GM10248 (cell line): ENCODE data around the gene FNDC1.

Experiments
- CTCF ChIA-PET: fragments of 300-600 bp; sonication (Branson Sonifier 250); formaldehyde crosslinking; extraction: SDS; loops from one replicate; lab custom pipeline; 2021; ENCODE audit warnings: antibody characterized with exemption; lab: Yijun Ruan, JAX
- POLR2A ChIA-PET: fragments of 350-650 bp; sonication (Branson Sonifier 250); formaldehyde crosslinking; extraction: SDS; loops from one replicate; lab custom pipeline; 2020; ENCODE audit warnings: antibody characterized with exemption; lab: Yijun Ruan, JAX
- DNase-seq: peaks from one replicate; pipeline ENCODE4 v3.0.0; 2012; ENCODE audit errors: extremely low spot score
- TF ChIP-seq, protein P1 (sequence below): IDR thresholded peaks from 2 replicates; pipeline ENCODE4 v1.5.1; 2012; ENCODE audit warnings: mild to moderate bottlenecking, low read depth; ENCODE audit errors: extremely low read depth, missing control alignments, control extremely low read depth

The FNDC1 gene

GRCh38 chr6:159184559-159184958, 15.4 kb downstream of the FNDC1 start:
- TF ChIP-seq, protein P1, sequence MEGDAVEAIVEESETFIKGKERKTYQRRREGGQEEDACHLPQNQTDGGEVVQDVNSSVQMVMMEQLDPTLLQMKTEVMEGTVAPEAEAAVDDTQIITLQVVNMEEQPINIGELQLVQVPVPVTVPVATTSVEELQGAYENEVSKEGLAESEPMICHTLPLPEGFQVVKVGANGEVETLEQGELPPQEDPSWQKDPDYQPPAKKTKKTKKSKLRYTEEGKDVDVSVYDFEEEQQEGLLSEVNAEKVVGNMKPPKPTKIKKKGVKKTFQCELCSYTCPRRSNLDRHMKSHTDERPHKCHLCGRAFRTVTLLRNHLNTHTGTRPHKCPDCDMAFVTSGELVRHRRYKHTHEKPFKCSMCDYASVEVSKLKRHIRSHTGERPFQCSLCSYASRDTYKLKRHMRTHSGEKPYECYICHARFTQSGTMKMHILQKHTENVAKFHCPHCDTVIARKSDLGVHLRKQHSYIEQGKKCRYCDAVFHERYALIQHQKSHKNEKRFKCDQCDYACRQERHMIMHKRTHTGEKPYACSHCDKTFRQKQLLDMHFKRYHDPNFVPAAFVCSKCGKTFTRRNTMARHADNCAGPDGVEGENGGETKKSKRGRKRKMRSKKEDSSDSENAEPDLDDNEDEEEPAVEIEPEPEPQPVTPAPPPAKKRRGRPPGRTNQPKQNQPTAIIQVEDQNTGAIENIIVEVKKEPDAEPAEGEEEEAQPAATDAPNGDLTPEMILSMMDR = no peak
- ChIA-PET CTCF (interaction anchor here (1.2 to 6.8 kb wide), 4 partner anchors 9 to 451 kb away, joined by 3 to 59 read pairs (median 4); no protein-coding TSS in a partner anchor), POLR2A (no interaction called here)
- DNase-seq = no peak

DNA sequence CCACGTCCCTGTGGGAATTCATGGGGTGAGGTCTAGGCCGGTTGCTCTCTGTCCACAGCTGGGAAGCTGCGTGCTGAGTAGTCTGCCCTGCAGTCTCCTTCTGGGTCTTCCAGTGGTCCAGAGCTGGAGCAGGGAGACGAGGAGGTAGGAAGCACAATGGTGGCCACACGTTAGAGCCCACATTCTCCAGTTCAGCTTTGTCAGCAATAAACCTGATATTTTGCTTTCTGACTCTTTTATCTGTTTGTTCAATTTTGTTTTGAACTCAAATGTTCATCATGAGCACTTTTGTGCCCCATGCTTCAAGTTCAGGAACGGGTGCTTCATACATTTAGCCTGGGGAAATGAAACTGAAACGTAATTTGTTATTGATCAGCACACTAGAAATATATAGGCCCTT, 21.3 kb downstream of the FNDC1 start:
- DNase-seq = no peak
- ChIA-PET CTCF (no interaction called here), POLR2A (no interaction called here)
- TF ChIP-seq, protein P1 = no peak

- POLR2A ChIA-PET = no interaction called here
- TF ChIP-seq, protein P1 = no peak
- CTCF ChIA-PET = interaction anchor here (1.0 to 1.5 kb wide), 2 partner anchors 19 to 59 kb away, joined by 3 read pairs; no protein-coding TSS in a partner anchor
- DNase-seq = no peak
Measured at GRCh38 chr6:159193923-159194322, 24.7 kb downstream of the FNDC1 start.

- ChIA-PET POLR2A (no interaction called here), CTCF (interaction anchor here (1.0 to 1.5 kb wide), 2 partner anchors 20 to 59 kb away, joined by 3 read pairs; no protein-coding TSS in a partner anchor)
- no peak for DNase-seq
- TF ChIP-seq, protein P1 = no peak
Measured at GRCh38 chr6:159194421-159194820, 25.2 kb downstream of the FNDC1 start.

GRCh38 chr6:159196430-159196975, 27.3 kb downstream of the FNDC1 start:
- POLR2A ChIA-PET = no interaction called here
- CTCF ChIA-PET = no interaction called here
- DNase-seq = no peak
- TF ChIP-seq, protein P1 = no peak

DNA sequence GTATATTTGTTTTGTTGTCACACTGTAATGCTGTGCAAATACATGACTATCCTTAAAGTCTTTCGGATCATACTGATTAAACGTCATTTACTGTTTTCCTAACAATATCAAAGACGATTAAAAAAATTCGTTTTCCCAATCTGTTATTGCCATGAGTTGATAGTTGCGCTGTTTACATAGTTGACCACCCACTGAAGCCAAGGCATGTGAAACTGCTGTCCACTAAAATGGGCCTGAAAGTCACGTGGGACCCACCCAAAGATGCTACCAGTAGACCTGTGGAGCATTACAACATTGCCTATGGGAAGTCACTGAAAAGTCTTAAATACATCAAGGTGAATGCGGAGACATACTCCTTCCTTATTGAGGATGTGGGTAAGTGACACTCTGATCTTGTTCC, 28.1 kb downstream of the FNDC1 start:
- CTCF ChIA-PET = no interaction called here
- POLR2A ChIA-PET = no interaction called here

More for the DNA sequence above, 28.1 kb downstream of the FNDC1 start:
- TF ChIP-seq, protein P1 = no peak
- no peak for DNase-seq
